ENCODE data around the gene SORBS1. TPM values are rescaled to one million over a fixed set of nuclear protein-coding genes. Genes with fewer than 3 reads are reported as not detected.
A peak's percentile ranks its signal among the peaks of the same experiment; 100 is the strongest.

Gene SORBS1
- 16.4 TPM for polyA plus RNA-seq (2013, experiment 1 of 2)
- 16.7 TPM for polyA plus RNA-seq (2013, experiment 2 of 2)

DNA sequence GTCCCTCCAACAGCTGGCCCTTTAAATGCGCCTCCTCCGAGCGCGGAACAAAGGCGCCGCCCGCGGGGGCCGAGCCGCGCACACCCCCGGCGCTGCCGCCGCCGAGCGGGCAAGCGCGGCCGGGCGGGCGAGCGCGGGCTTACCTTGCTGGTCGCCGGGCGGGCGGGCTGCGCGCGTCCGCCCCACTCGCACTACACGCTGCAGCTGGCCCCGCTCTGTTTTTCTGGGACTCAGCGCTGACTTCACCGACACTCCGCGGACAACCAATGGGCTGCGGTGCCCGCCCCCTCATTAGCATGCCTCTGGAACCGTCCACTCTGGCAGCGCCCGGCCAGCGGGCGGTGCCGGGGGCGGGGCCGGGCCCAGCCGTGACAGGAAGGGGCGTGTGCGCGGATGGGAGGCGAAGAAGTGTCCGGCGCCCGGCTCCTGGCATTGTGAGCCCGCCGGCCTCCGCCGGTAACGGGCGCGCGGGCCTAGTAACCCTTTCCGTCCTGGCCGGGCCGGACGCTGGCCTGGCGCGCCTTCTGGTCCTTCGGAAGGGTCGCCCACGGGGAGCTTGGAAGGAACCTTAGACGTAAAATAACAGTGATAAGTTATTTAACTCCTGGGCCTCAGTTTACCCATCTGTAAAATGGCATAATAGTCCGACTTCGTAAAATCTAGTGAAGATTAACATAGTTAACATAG is at the start of gene SORBS1:
SORBS1 (minus strand) TSS at position 195 of the 687 bp plus-strand sequence. CDS start 120,236 bp downstream, outside the sequence.
- H3K9ac ChIP-seq (ENCODE audit: low read depth, low read length), result peak within 1 kb of the TSS; percentile 23
- H3K4me3 ChIP-seq (ENCODE audit: low read length), result peak within 1 kb of the TSS; percentile 78
- no peaks in the 10 kb centered on the region for H3K36me3 ChIP-seq (ENCODE audit: insufficient read depth, low read length)
- H3K27ac ChIP-seq (ENCODE audit: low read depth, low read length), result no peak within 1 kb of the TSS; the same call in 1 of the 2 replicates
- no peaks in the 10 kb centered on the region for H3K9me3 ChIP-seq (ENCODE audit: insufficient read depth, low read depth, low read length)
- 0 out of 2 replicates have a peak, but pooled peaks cover 4% of the 10 kb centered on the region for H3K27me3 ChIP-seq (ENCODE audit: insufficient read depth, low read length)
- 1% methylated on average over 77 of the region's 77 CpGs for WGBS
- peaks cover 25% of the 10 kb centered on the region for H3K4me1 ChIP-seq (ENCODE audit: insufficient read depth, low read length)

DNA sequence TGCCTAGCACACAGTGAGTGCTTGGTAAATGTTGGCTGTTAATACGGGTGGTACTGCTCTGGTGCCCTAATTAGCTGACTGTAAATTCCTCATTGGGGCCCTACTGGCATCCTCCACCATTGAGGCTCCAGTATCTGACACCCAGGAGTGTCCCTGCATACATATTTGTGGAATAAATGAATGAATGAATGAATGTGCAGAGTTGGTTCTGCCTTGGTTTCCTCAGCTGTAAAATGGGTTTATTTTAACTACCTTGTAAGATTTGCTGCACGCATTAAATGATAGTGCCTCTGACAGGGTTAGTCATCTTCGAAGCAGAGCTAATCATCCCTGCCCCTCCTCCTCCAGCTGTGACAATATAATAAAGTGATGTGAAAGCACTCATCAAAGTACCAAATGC is 49.6 kb upstream of the SORBS1 start:
- no peaks in the 10 kb centered on the region for H3K4me1 ChIP-seq (ENCODE audit: insufficient read depth, low read length)
- H3K9me3 ChIP-seq (ENCODE audit: insufficient read depth, low read depth, low read length), result no peaks in the 10 kb centered on the region
- no peak overlapping the region for H3K9ac ChIP-seq (ENCODE audit: low read depth, low read length)
- H3K4me3 ChIP-seq (ENCODE audit: low read length), result no peak overlapping the region
- no peaks in the 10 kb centered on the region for H3K27me3 ChIP-seq (ENCODE audit: insufficient read depth, low read length)
- H3K36me3 ChIP-seq (ENCODE audit: insufficient read depth, low read length), result peaks cover 99% of the 10 kb centered on the region
- WGBS, result 98% methylated on average over 3 of the region's 3 CpGs
- H3K27ac ChIP-seq (ENCODE audit: low read depth, low read length), result no peak overlapping the region

GRCh38 chr10:95606922-95607321 is 45.8 kb upstream of the SORBS1 start:
- 97% methylated on average over 3 of the region's 3 CpGs for WGBS
- H3K9me3 ChIP-seq (ENCODE audit: insufficient read depth, low read depth, low read length), result no peaks in the 10 kb centered on the region
- no peak overlapping the region for H3K4me3 ChIP-seq (ENCODE audit: low read length)
- no peaks in the 10 kb centered on the region for H3K27me3 ChIP-seq (ENCODE audit: insufficient read depth, low read length)
- H3K27ac ChIP-seq (ENCODE audit: low read depth, low read length), result no peak overlapping the region
- H3K36me3 ChIP-seq (ENCODE audit: insufficient read depth, low read length), result peaks cover 68% of the 10 kb centered on the region
- peaks cover 6% of the 10 kb centered on the region; the same call in 1 of the 2 replicates for H3K4me1 ChIP-seq (ENCODE audit: insufficient read depth, low read length)
- no peak overlapping the region for H3K9ac ChIP-seq (ENCODE audit: low read depth, low read length)

DNA sequence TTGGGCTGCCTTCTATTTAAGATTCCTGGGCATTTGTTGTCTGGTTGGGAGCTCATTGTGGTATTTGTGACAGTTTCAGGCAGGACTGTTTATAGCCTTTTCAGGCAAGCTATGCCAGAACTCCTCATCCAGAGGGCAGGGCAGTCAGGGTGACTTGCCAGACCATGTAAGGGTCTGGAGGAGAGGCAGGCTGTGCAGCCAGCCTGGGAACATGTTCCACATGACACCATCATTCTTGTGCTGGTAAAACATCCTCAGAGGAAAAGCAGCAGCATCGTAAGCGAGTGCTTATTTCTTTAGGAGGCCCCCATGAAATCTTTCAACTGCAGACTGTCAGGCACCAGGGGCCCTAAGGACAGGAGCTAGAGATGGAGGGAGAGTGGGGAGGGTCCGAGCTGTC is 44.0 kb upstream of the SORBS1 start:
- Histone ChIP-seq H3K27me3 (ENCODE audit: insufficient read depth, low read length) (no peaks in the 10 kb centered on the region), H3K4me1 (ENCODE audit: insufficient read depth, low read length) (peaks cover 10% of the 10 kb centered on the region), H3K4me3 (ENCODE audit: low read length) (no peak overlapping the region), H3K9me3 (ENCODE audit: insufficient read depth, low read depth, low read length) (no peaks in the 10 kb centered on the region), H3K36me3 (ENCODE audit: insufficient read depth, low read length) (peaks cover 50% of the 10 kb centered on the region), H3K27ac (ENCODE audit: low read depth, low read length) (no peak overlapping the region), H3K9ac (ENCODE audit: low read depth, low read length) (no peak overlapping the region)
- WGBS, result 92% methylated on average over 3 of the region's 3 CpGs

DNA sequence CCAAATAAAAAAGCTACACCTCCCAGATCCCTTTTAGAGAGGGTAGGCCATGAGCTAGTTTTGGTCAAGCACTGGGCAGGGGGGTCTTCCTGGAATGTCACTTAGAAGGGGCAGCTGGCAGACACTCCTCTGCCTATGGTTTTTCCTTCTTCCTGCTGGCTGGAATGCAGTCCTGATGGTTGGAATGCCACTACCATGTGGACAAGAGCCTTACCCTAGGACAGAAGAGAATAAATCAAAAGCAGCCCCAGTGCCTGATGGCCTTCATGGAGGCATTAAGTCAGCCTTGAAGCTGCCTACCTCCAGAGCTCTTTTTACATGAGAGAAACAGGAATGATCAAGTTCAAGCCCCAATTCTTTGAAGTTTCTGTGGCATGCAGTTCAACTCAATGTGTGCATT is 43.5 kb upstream of the SORBS1 start:
- Histone ChIP-seq H3K27ac (ENCODE audit: low read depth, low read length) (peak overlapping the region; percentile 40; the same call in 1 of the 2 replicates), H3K4me1 (ENCODE audit: insufficient read depth, low read length) (peaks cover 10% of the 10 kb centered on the region), H3K9me3 (ENCODE audit: insufficient read depth, low read depth, low read length) (no peaks in the 10 kb centered on the region), H3K36me3 (ENCODE audit: insufficient read depth, low read length) (peaks cover 45% of the 10 kb centered on the region), H3K4me3 (ENCODE audit: low read length) (no peak overlapping the region), H3K9ac (ENCODE audit: low read depth, low read length) (no peak overlapping the region), H3K27me3 (ENCODE audit: insufficient read depth, low read length) (no peaks in the 10 kb centered on the region)

GRCh38 chr10:95602382-95602781 is 41.2 kb upstream of the SORBS1 start:
- Histone ChIP-seq H3K36me3 (ENCODE audit: insufficient read depth, low read length) (peaks cover 24% of the 10 kb centered on the region), H3K4me1 (ENCODE audit: insufficient read depth, low read length) (peaks cover 10% of the 10 kb centered on the region)
- 93% methylated on average over 6 of the region's 6 CpGs for WGBS

GRCh38 chr10:95601116-95601719 is 40.0 kb upstream of the SORBS1 start:
- no peaks in the 10 kb centered on the region for H3K9me3 ChIP-seq (ENCODE audit: insufficient read depth, low read depth, low read length)
- peaks cover 10% of the 10 kb centered on the region for H3K4me1 ChIP-seq (ENCODE audit: insufficient read depth, low read length)
- H3K36me3 ChIP-seq (ENCODE audit: insufficient read depth, low read length), result peaks cover 12% of the 10 kb centered on the region
- H3K9ac ChIP-seq (ENCODE audit: low read depth, low read length), result no peak overlapping the region
- no peaks in the 10 kb centered on the region for H3K27me3 ChIP-seq (ENCODE audit: insufficient read depth, low read length)
- no peak overlapping the region for H3K27ac ChIP-seq (ENCODE audit: low read depth, low read length)
- H3K4me3 ChIP-seq (ENCODE audit: low read length), result no peak overlapping the region
- WGBS, result 25% methylated on average over 6 of the region's 6 CpGs

More at GRCh38 chr10:95602382-95602781, 41.2 kb upstream of the SORBS1 start:
- no peaks in the 10 kb centered on the region for H3K9me3 ChIP-seq (ENCODE audit: insufficient read depth, low read depth, low read length)
- no peak overlapping the region for H3K9ac ChIP-seq (ENCODE audit: low read depth, low read length)
- H3K27ac ChIP-seq (ENCODE audit: low read depth, low read length), result no peak overlapping the region
- H3K27me3 ChIP-seq (ENCODE audit: insufficient read depth, low read length), result no peaks in the 10 kb centered on the region
- H3K4me3 ChIP-seq (ENCODE audit: low read length), result no peak overlapping the region

- Histone ChIP-seq H3K4me1 (ENCODE audit: insufficient read depth, low read length) (peaks cover 10% of the 10 kb centered on the region), H3K36me3 (ENCODE audit: insufficient read depth, low read length) (peaks cover 2% of the 10 kb centered on the region), H3K9me3 (ENCODE audit: insufficient read depth, low read depth, low read length) (no peaks in the 10 kb centered on the region), H3K9ac (ENCODE audit: low read depth, low read length) (no peak overlapping the region), H3K27ac (ENCODE audit: low read depth, low read length) (no peak overlapping the region), H3K4me3 (ENCODE audit: low read length) (no peak overlapping the region), H3K27me3 (ENCODE audit: insufficient read depth, low read length) (no peaks in the 10 kb centered on the region)
- 85% methylated on average over 4 of the region's 4 CpGs for WGBS
Observed at GRCh38 chr10:95600158-95600557, 39.0 kb upstream of the SORBS1 start.

- no peak overlapping the region for H3K4me3 ChIP-seq (ENCODE audit: low read length)
- no peaks in the 10 kb centered on the region for H3K27me3 ChIP-seq (ENCODE audit: insufficient read depth, low read length)
- no peaks in the 10 kb centered on the region for H3K36me3 ChIP-seq (ENCODE audit: insufficient read depth, low read length)
- no peaks in the 10 kb centered on the region for H3K9me3 ChIP-seq (ENCODE audit: insufficient read depth, low read depth, low read length)
- H3K4me1 ChIP-seq (ENCODE audit: insufficient read depth, low read length), result peaks cover 4% of the 10 kb centered on the region; the same call in 1 of the 2 replicates
- no peak overlapping the region for H3K27ac ChIP-seq (ENCODE audit: low read depth, low read length)
- H3K9ac ChIP-seq (ENCODE audit: low read depth, low read length), result no peak overlapping the region
- WGBS, result 93% methylated on average over 1 of the region's 1 CpG
Observed at GRCh38 chr10:95597788-95598187, 36.6 kb upstream of the SORBS1 start.

GRCh38 chr10:95588025-95588424 is 26.9 kb upstream of the SORBS1 start:
- no peaks in the 10 kb centered on the region for H3K27me3 ChIP-seq (ENCODE audit: insufficient read depth, low read length)
- no peaks in the 10 kb centered on the region for H3K36me3 ChIP-seq (ENCODE audit: insufficient read depth, low read length)
- no peak overlapping the region for H3K4me3 ChIP-seq (ENCODE audit: low read length)
- H3K4me1 ChIP-seq (ENCODE audit: insufficient read depth, low read length), result no peaks in the 10 kb centered on the region
- no peak overlapping the region for H3K9ac ChIP-seq (ENCODE audit: low read depth, low read length)
- 84% methylated on average over 1 of the region's 1 CpG for WGBS
- H3K27ac ChIP-seq (ENCODE audit: low read depth, low read length), result no peak overlapping the region
- H3K9me3 ChIP-seq (ENCODE audit: insufficient read depth, low read depth, low read length), result no peaks in the 10 kb centered on the region

- no peaks in the 10 kb centered on the region for H3K27me3 ChIP-seq (ENCODE audit: insufficient read depth, low read length)
- H3K4me1 ChIP-seq (ENCODE audit: insufficient read depth, low read length), result no peaks in the 10 kb centered on the region
- 91% methylated on average over 2 of the region's 2 CpGs for WGBS
- no peak overlapping the region for H3K9ac ChIP-seq (ENCODE audit: low read depth, low read length)
- no peaks in the 10 kb centered on the region for H3K9me3 ChIP-seq (ENCODE audit: insufficient read depth, low read depth, low read length)
- H3K4me3 ChIP-seq (ENCODE audit: low read length), result no peak overlapping the region
- no peak overlapping the region for H3K27ac ChIP-seq (ENCODE audit: low read depth, low read length)
- H3K36me3 ChIP-seq (ENCODE audit: insufficient read depth, low read length), result no peaks in the 10 kb centered on the region
Observed at GRCh38 chr10:95579835-95580535, 18.8 kb upstream of the SORBS1 start.
